Measurements from ENCODE around the gene KAZN.

DNA sequence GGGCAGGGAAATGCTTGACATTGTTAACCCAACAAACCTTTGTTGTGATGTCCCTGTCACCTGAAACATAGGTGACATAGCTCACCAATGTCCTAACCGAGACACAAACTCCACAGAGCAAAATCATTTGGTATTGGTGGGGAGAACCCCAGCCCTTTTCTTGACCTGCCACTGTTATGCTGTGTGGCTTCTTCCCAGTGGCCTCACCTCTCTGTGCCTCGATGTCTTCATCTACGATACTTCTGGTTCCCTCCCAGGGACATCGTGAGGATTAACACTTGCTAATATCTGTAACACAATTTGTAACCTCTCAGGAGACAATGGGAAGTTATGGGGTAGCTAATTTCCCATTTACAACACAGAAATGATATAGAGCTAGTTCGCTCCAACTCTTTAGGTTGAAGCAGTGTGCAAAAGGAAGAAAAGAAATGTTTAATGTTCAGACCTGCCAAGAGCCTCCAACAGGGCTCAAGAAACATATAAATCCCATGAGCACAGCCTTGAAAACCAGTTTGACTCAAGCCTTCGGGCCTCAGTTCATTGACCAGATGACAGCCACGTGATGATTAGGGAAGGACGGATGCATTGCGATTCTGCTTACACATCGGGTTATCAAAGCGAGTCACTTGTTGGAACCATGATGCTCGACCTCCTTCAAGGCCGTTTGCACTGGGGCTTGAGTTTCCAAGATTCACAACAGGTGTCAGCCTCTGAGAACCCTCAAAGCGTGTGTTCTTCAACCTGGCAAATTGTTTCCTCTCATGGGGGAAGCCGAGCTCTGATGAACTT is 517.3 kb downstream of the KAZN start:
- TF ChIP-seq, protein P1, sequence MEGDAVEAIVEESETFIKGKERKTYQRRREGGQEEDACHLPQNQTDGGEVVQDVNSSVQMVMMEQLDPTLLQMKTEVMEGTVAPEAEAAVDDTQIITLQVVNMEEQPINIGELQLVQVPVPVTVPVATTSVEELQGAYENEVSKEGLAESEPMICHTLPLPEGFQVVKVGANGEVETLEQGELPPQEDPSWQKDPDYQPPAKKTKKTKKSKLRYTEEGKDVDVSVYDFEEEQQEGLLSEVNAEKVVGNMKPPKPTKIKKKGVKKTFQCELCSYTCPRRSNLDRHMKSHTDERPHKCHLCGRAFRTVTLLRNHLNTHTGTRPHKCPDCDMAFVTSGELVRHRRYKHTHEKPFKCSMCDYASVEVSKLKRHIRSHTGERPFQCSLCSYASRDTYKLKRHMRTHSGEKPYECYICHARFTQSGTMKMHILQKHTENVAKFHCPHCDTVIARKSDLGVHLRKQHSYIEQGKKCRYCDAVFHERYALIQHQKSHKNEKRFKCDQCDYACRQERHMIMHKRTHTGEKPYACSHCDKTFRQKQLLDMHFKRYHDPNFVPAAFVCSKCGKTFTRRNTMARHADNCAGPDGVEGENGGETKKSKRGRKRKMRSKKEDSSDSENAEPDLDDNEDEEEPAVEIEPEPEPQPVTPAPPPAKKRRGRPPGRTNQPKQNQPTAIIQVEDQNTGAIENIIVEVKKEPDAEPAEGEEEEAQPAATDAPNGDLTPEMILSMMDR (IDR thresholded peaks at IDR 0.05 in 8 of 11, conservative IDR thresholded peaks at IDR 0.05 in 3 of 11), result no peak
- TF ChIP-seq POLR2A (IDR thresholded peaks at IDR 0.05), result no peak
